IMR-90 (cell line): ENCODE data around the gene SARDH. TPM values are rescaled to one million over a fixed set of nuclear protein-coding genes. Genes with fewer than 3 reads are reported as not detected.

Experiments
- ATAC-seq: fragments of 200-7000 bp; cut with Tn5 transposase; 2 replicates; pipeline ENCODE4 v1.9.1; 2020; ENCODE audit warnings: low read depth, mild to moderate bottlenecking, moderate library complexity
- BruUV-seq: library from RNA; stranded (reverse); fragments of 400-500 nt; replicated peaks from 2 replicates; lab custom pipeline; 2021; lab: Mats Ljungman, UMichigan
- CTCF ChIA-PET: fragments of 300-600 bp; formaldehyde crosslinking; extraction: SDS; loops from one replicate; lab custom pipeline; 2021; ENCODE audit warnings: antibody characterized with exemption; lab: Yijun Ruan, JAX
- POLR2A ChIA-PET: fragments of 300-600 bp; sonication (Branson Sonifier 250); formaldehyde crosslinking; loops from one replicate; lab custom pipeline; 2022; ENCODE audit warnings: antibody characterized with exemption; ENCODE audit not compliant: unreplicated experiment; lab: Charles Lee
- DNase-seq: peaks from one replicate; pipeline ENCODE4 v3.0.0; 2013
- H2AFZ ChIP-seq: replicated peaks from 2 replicates; pipeline ENCODE3; 2013; ENCODE audit warnings: low read length, mild to moderate bottlenecking; ENCODE audit not compliant: poor library complexity
- H2AK5ac ChIP-seq: 2 replicates; pipeline ENCODE4 v1.6.1; 2013; ENCODE audit warnings: low read depth, low read length, inconsistent platforms
- H2AK9ac ChIP-seq: replicated peaks from 2 replicates; pipeline ENCODE3; 2013; ENCODE audit warnings: mild to moderate bottlenecking, low read depth, low read length, moderate library complexity; ENCODE audit not compliant: poor library complexity
- H2BK120ac ChIP-seq: 2 replicates; pipeline ENCODE4 v1.6.1; 2013; ENCODE audit warnings: low read depth, low read length, inconsistent platforms
- H2BK15ac ChIP-seq: 3 replicates; pipeline ENCODE4 v1.6.1; 2013; ENCODE audit warnings: low read depth, low read length, inconsistent platforms
- H2BK20ac ChIP-seq: 2 replicates; pipeline ENCODE4 v1.6.1; 2013; ENCODE audit warnings: low read depth, mild to moderate bottlenecking, inconsistent platforms, low read length, moderate library complexity
- H2BK5ac ChIP-seq: 2 replicates; pipeline ENCODE4 v1.6.1; 2013; ENCODE audit warnings: mild to moderate bottlenecking, low read depth, low read length, inconsistent platforms; ENCODE audit not compliant: poor library complexity, severe bottlenecking
- H3K14ac ChIP-seq: replicated peaks from 2 replicates; pipeline ENCODE4 v1.6.1; 2013; ENCODE audit warnings: low read depth, low read length, inconsistent platforms
- H3K18ac ChIP-seq: 2 replicates; pipeline ENCODE4 v1.6.1; 2013; ENCODE audit warnings: low read depth, low read length, control low read depth
- H3K23ac ChIP-seq: 2 replicates; pipeline ENCODE4 v1.6.1; 2013; ENCODE audit warnings: low read depth, low read length, inconsistent platforms
- H3K27ac ChIP-seq: 2 replicates; pipeline ENCODE4 v1.5.1; 2013; ENCODE audit warnings: mild to moderate bottlenecking, control low read depth, low read length; ENCODE audit not compliant: insufficient read depth
- H3K27me3 ChIP-seq: 2 replicates; pipeline ENCODE4 v1.6.1; 2013; ENCODE audit warnings: low read length; ENCODE audit not compliant: control insufficient read depth, insufficient read depth
- H3K36me3 ChIP-seq: 2 replicates; pipeline ENCODE4 v1.6.1; 2013; ENCODE audit warnings: low read length, mixed read lengths; ENCODE audit not compliant: control insufficient read depth, insufficient read depth
- H3K4ac ChIP-seq: 2 replicates; pipeline ENCODE4 v1.6.1; 2013; ENCODE audit warnings: low read depth, low read length, inconsistent platforms
- H3K4me1 ChIP-seq: 2 replicates; pipeline ENCODE4 v1.6.1; 2013; ENCODE audit warnings: low read length, mixed read lengths; ENCODE audit not compliant: control insufficient read depth, insufficient read depth
- H3K4me2 ChIP-seq: 2 replicates; pipeline ENCODE4 v1.6.1; 2013; ENCODE audit warnings: low read depth, mild to moderate bottlenecking, control low read depth, low read length, moderate library complexity
- H3K4me3 ChIP-seq: 2 replicates; pipeline ENCODE4 v1.5.1; 2013; ENCODE audit warnings: low read depth, mild to moderate bottlenecking, control low read depth, low read length, moderate library complexity; ENCODE audit not compliant: insufficient read depth
- H3K56ac ChIP-seq: 2 replicates; pipeline ENCODE4 v1.6.1; 2013; ENCODE audit warnings: low read length, inconsistent platforms; ENCODE audit not compliant: insufficient read depth; ENCODE audit errors: extremely low read depth
- H3K79me1 ChIP-seq, 2 experiments: 2 replicates each; pipeline ENCODE4 v1.6.1; 2013; ENCODE audit warnings: low read length in 2 of 2, inconsistent platforms in 1 of 2, low read depth in 1 of 2
- H3K9ac ChIP-seq: 2 replicates; pipeline ENCODE4 v1.6.1; 2013; ENCODE audit warnings: low read depth, low read length, control low read depth
- H3K9me1 ChIP-seq: 2 replicates; pipeline ENCODE4 v1.6.1; 2013; ENCODE audit warnings: low read length, inconsistent platforms; ENCODE audit not compliant: insufficient read depth
- H3K9me3 ChIP-seq: 2 replicates; pipeline ENCODE4 v1.6.1; 2013; ENCODE audit warnings: low read length; ENCODE audit not compliant: control insufficient read depth, insufficient read depth
- H4K20me1 ChIP-seq: 2 replicates; pipeline ENCODE4 v1.6.1; 2013; ENCODE audit warnings: low read length, inconsistent platforms; ENCODE audit not compliant: insufficient read depth
- H4K5ac ChIP-seq: 2 replicates; pipeline ENCODE4 v1.6.1; 2013; ENCODE audit warnings: mild to moderate bottlenecking, low read depth, low read length, control low read depth
- H4K8ac ChIP-seq, 2 experiments: 2 replicates each; pipeline ENCODE4 v1.6.1; 2013; ENCODE audit warnings: low read depth in 2 of 2, low read length in 2 of 2, control low read depth in 1 of 2, inconsistent platforms in 1 of 2
- H4K91ac ChIP-seq: 2 replicates; pipeline ENCODE4 v1.6.1; 2013; ENCODE audit warnings: low read depth, low read length, inconsistent platforms; ENCODE audit not compliant: insufficient read depth
- BHLHE40 ChIP-seq: fragments of 150-350 bp; IDR thresholded peaks from 2 replicates; pipeline ENCODE4 v1.6.1; 2016; ENCODE audit warnings: mild to moderate bottlenecking, low read depth, low read length
- CEBPB ChIP-seq: IDR thresholded peaks from 2 replicates; pipeline ENCODE4 v1.6.1; 2012; ENCODE audit warnings: low read depth, low read length, improper control_type of control experiment
- CHD1 ChIP-seq: IDR thresholded peaks from 2 replicates; pipeline ENCODE4 v1.6.1; 2012; ENCODE audit warnings: low read depth, low read length, improper control_type of control experiment
- ELK1 ChIP-seq: fragments of 150-350 bp; IDR thresholded peaks from 2 replicates; pipeline ENCODE4 v1.6.1; 2016; ENCODE audit warnings: low read depth, mild to moderate bottlenecking, low read length, moderate library complexity, borderline replicate concordance
- MAFK ChIP-seq: IDR thresholded peaks from 2 replicates; pipeline ENCODE4 v1.6.1; 2012; ENCODE audit warnings: low read depth, low read length, improper control_type of control experiment
- MAZ ChIP-seq: IDR thresholded peaks from 2 replicates; pipeline ENCODE4 v1.6.1; 2012; ENCODE audit warnings: low read depth, mild to moderate bottlenecking, low read length, improper control_type of control experiment, moderate library complexity, borderline replicate concordance
- MXI1 ChIP-seq: IDR thresholded peaks from 2 replicates; pipeline ENCODE4 v1.6.1; 2012; ENCODE audit warnings: low read depth, mild to moderate bottlenecking, low read length, moderate library complexity, borderline replicate concordance
- RAD21 ChIP-seq: IDR thresholded peaks from 2 replicates; pipeline ENCODE4 v1.6.1; 2012; ENCODE audit warnings: low read length, improper control_type of control experiment
- RCOR1 ChIP-seq: IDR thresholded peaks from 2 replicates; pipeline ENCODE4 v1.6.1; 2012; ENCODE audit warnings: mild to moderate bottlenecking, low read length, improper control_type of control experiment; ENCODE audit not compliant: insufficient replicate concordance
- SMC3 ChIP-seq: fragments of 150-350 bp; IDR thresholded peaks from 2 replicates; pipeline ENCODE4 v1.6.1; 2016; ENCODE audit warnings: low read depth, mild to moderate bottlenecking, antibody characterized with exemption, low read length, moderate library complexity
- USF2 ChIP-seq: fragments of 150-350 bp; IDR thresholded peaks from 2 replicates; pipeline ENCODE4 v1.6.1; 2017; ENCODE audit warnings: mild to moderate bottlenecking, antibody characterized with exemption, low read length, low read depth
- WGBS, 2 experiments: methylation state at CpG; one replicate each; pipeline versions ENCODE4 v1.1.5 to v1.1.7; 2013; ENCODE audit warnings: missing lambda C conversion rate in 2 of 2; ENCODE audit not compliant: insufficient read length in 1 of 2; ENCODE audit errors: extremely low coverage in 2 of 2; 5-methylcytosine and 5-hydroxymethylcytosine counted together
- dilution Hi-C: fragments of 300-500 bp; cut with HindIII; formaldehyde crosslinking; loops from one replicate; pipeline ENCODE4 v1.14.3; 2018; ENCODE audit warnings: low sequenced_read_pairs; ENCODE audit not compliant: unreplicated experiment
- in situ Hi-C: fragments of 300-500 bp; cut with MboI; formaldehyde crosslinking; loops from 3 replicates; pipeline ENCODE4 v1.14.3; 2019; ENCODE audit warnings: low sequenced_read_pairs, inconsistent platforms, mixed read lengths
- intact Hi-C: fragments of 100-400 bp; cut with micrococcal nuclease; formaldehyde crosslinking; loops from 2 replicates; pipeline ENCODE4 v1.10.0; 2022
- polyA plus RNA-seq, 3 experiments: library from polyadenylated mRNA; depleted of rRNA; stranded (reverse); fragments of >200 nt; gene quantifications; 2 replicates each; pipeline ENCODE4 v1.2.3, GENCODE V29; 2012; ENCODE audit warnings: low replicate concordance in 1 of 3
- total RNA-seq: library from RNA; depleted of rRNA; stranded (reverse); fragments of >200 nt; gene quantifications from 2 replicates; pipeline ENCODE4 v1.2.3, GENCODE V29; 2012
- TF ChIP-seq, protein P1 (sequence below): conservative IDR thresholded peaks from 2 replicates; pipeline ENCODE4 v1.5.1; 2012; ENCODE audit warnings: mild to moderate bottlenecking, low read depth, low read length, improper control_type of control experiment

The SARDH gene
- total and polyA plus RNA-seq, 2 of the 4 experiments (the other 2 are of a cell fraction) = 5.0 to 7.5 TPM

DNA sequence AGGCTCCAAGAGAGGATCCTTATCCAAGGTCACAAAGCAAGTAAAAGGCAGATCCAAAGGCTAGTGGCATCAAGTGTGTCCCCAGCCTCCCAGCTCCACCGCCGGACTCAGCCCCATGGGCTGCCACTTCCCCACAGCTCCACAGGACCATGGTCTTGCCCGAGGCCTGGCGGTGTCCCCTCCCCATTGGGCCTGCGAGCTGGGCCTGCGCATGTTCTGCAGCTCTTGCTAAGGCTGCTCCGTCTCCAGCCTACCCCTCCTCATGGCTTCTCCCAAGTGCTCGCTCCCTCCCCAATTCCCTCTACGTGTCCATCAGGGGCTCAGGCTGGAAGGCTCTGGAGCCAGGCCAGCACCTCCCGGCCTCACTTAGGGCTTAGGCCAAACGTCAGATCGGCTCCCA is 72.6 kb downstream of the SARDH start:
- no peak overlapping the region for H4K8ac ChIP-seq
- POLR2A ChIA-PET = no interaction called here
- no peak overlapping the region for H2BK120ac ChIP-seq
- no peak overlapping the region for H3K4me2 ChIP-seq
- H3K4ac ChIP-seq = no peak overlapping the region
- 90% methylated on average over 6 of the region's 12 CpGs; no CpG with 5 or more reads in 1 of the 2 experiments for WGBS, 2 experiments
- H4K91ac ChIP-seq = no peak overlapping the region
- no peak overlapping the region for H3K27ac ChIP-seq
- H3K23ac ChIP-seq = no peak overlapping the region
- no peak overlapping the region for H2BK15ac ChIP-seq
- H3K4me1 ChIP-seq = no peaks in the 10 kb centered on the region
- H3K18ac ChIP-seq = no peak overlapping the region
- H2AK5ac ChIP-seq = no peak overlapping the region
- H4K20me1 ChIP-seq = no peaks in the 10 kb centered on the region
- H3K56ac ChIP-seq = no peak overlapping the region
- H2BK5ac ChIP-seq = no peak overlapping the region
- BruUV-seq = no TSS peak
- no peaks in the 10 kb centered on the region for H3K9me3 ChIP-seq
- no peak overlapping the region for H3K9ac ChIP-seq
- no peak for DNase-seq
- peaks cover 3% of the 10 kb centered on the region; the same call in 1 of the 2 replicates for H3K27me3 ChIP-seq
- H3K9me1 ChIP-seq = no peaks in the 10 kb centered on the region
- in situ Hi-C loops (no loop called here), dilution Hi-C loops (no loop called here), intact Hi-C loops (no loop called here)
- no peak overlapping the region for H4K5ac ChIP-seq
- no peak for ATAC-seq
- TF ChIP-seq RCOR1 (no peak), MAFK (no peak), ELK1 (no peak), CEBPB (no peak), CHD1 (no peak), MXI1 (no peak), BHLHE40 (no peak), MAZ (no peak), RAD21 (no peak), USF2 (no peak), SMC3 (no peak)
- TF ChIP-seq, protein P1, sequence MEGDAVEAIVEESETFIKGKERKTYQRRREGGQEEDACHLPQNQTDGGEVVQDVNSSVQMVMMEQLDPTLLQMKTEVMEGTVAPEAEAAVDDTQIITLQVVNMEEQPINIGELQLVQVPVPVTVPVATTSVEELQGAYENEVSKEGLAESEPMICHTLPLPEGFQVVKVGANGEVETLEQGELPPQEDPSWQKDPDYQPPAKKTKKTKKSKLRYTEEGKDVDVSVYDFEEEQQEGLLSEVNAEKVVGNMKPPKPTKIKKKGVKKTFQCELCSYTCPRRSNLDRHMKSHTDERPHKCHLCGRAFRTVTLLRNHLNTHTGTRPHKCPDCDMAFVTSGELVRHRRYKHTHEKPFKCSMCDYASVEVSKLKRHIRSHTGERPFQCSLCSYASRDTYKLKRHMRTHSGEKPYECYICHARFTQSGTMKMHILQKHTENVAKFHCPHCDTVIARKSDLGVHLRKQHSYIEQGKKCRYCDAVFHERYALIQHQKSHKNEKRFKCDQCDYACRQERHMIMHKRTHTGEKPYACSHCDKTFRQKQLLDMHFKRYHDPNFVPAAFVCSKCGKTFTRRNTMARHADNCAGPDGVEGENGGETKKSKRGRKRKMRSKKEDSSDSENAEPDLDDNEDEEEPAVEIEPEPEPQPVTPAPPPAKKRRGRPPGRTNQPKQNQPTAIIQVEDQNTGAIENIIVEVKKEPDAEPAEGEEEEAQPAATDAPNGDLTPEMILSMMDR = no peak
- no peaks in the 10 kb centered on the region for H3K79me1 ChIP-seq
- no peak overlapping the region for H3K14ac ChIP-seq
- H3K36me3 ChIP-seq = no peaks in the 10 kb centered on the region
- no peak overlapping the region for H3K4me3 ChIP-seq
- no peak overlapping the region for H2BK20ac ChIP-seq
- H2AFZ ChIP-seq = no peak overlapping the region
- CTCF ChIA-PET = no interaction called here
- no peak overlapping the region for H2AK9ac ChIP-seq
